HepG2 (cell line): ENCODE results near the gene MTCP1. TPM values are rescaled to one million over a fixed set of nuclear protein-coding genes. Genes with fewer than 3 reads are reported as not detected.

Experiments
- ATAC-seq: fragments of 200-7000 bp; cut with Tn5 transposase; 3 replicates; pipeline ENCODE4 v1.9.1; 2020; ENCODE audit warnings: mild to moderate bottlenecking, moderate library complexity
- BruUV-seq: library from RNA; stranded (reverse); fragments of 400-500 nt; replicated peaks from 2 replicates; lab custom pipeline; 2021; lab: Mats Ljungman, UMichigan
- CTCF ChIA-PET: fragments of 300-600 bp; formaldehyde crosslinking; extraction: SDS; loops from one replicate; lab custom pipeline; 2021; ENCODE audit warnings: low total read pairs, inconsistent platforms, low intra/inter-chr PET ratio; lab: Yijun Ruan, JAX
- POLR2A ChIA-PET: fragments of 350-600 bp; sonication (Branson Sonifier 250); formaldehyde crosslinking; loops from one replicate; lab custom pipeline; 2020; ENCODE audit warnings: antibody characterized with exemption, inconsistent platforms; lab: Yijun Ruan, JAX
- DNase-seq: peaks from one replicate; pipeline ENCODE4 v3.0.0-alpha.2; 2015; ENCODE audit warnings: low spot score
- FAIRE-seq: peaks from 3 replicates; lab custom pipeline; 2011; peaks lifted over from hg19 to GRCh38; lab: Jason Lieb, UNC
- H2AFZ ChIP-seq: one replicate; pipeline ENCODE4 v1.6.1; 2011; ENCODE audit warnings: low read length, inconsistent platforms
- H3K27ac ChIP-seq: fragments of 300-600 bp; 3 replicates; pipeline ENCODE4 v1.8.0; 2011; ENCODE audit warnings: mixed run types, mild to moderate bottlenecking, mixed read lengths, low read length, inconsistent platforms; ENCODE audit not compliant: insufficient read depth; ENCODE audit errors: extremely low read length
- H3K27me3 ChIP-seq, 2 experiments: fragments of 200-600 bp in 1 of 2; 2 replicates in 1 of 2; 3 replicates in 1 of 2; pipeline versions ENCODE4 v1.6.0 to v1.8.0; 2011; ENCODE audit warnings: low read length in 2 of 2, mild to moderate bottlenecking in 2 of 2, moderate library complexity in 2 of 2, inconsistent platforms in 1 of 2; ENCODE audit not compliant: insufficient read depth in 2 of 2, control insufficient read depth in 1 of 2
- H3K36me3 ChIP-seq, 2 experiments: fragments of 200-600 bp in 1 of 2; replicated peaks in 1 of 2; 2 replicates in 1 of 2; 3 replicates in 1 of 2; pipeline versions ENCODE4 v1.5.1 to v1.8.0; 2011; ENCODE audit warnings: low read length in 2 of 2, inconsistent platforms in 1 of 2; ENCODE audit not compliant: insufficient read depth in 2 of 2, control insufficient read depth in 1 of 2
- H3K4me1 ChIP-seq: 2 replicates; pipeline ENCODE4 v1.5.1; 2012; ENCODE audit warnings: low read length, inconsistent platforms; ENCODE audit not compliant: insufficient read depth
- H3K4me2 ChIP-seq: 2 replicates; pipeline ENCODE4 v1.6.0; 2011; ENCODE audit warnings: low read depth, low read length, inconsistent platforms
- H3K4me3 ChIP-seq, 3 experiments: fragments of 200-600 bp in 1 of 3; sonication (generic), shearing (Covaris generic) in 1 of 3; replicated peaks in 1 of 3; 2 replicates each; pipeline ENCODE4 v1.5.1; 2011 to 2016; ENCODE audit warnings: low read length in 3 of 3, inconsistent platforms in 2 of 3, low read depth in 2 of 3, mild to moderate bottlenecking in 2 of 3, control low read depth in 1 of 3, mixed read lengths in 1 of 3; ENCODE audit not compliant: insufficient read depth in 1 of 3
- H3K79me2 ChIP-seq: one replicate; pipeline ENCODE4 v1.6.1; 2011; ENCODE audit warnings: low read length, inconsistent platforms; ENCODE audit not compliant: insufficient read depth
- H3K9ac ChIP-seq: 2 replicates; pipeline ENCODE4 v1.6.0; 2011; ENCODE audit warnings: mild to moderate bottlenecking, low read depth, low read length, inconsistent platforms; ENCODE audit not compliant: insufficient read depth
- H3K9me3 ChIP-seq: 2 replicates; pipeline ENCODE4 v1.5.1; 2012; ENCODE audit warnings: mild to moderate bottlenecking, low read length
- H4K20me1 ChIP-seq: 2 replicates; pipeline ENCODE4 v1.6.0; 2011; ENCODE audit warnings: inconsistent platforms, mild to moderate bottlenecking, low read length, moderate library complexity; ENCODE audit not compliant: insufficient read depth
- ATRX ChIP-seq: sonication (generic); formaldehyde crosslinking; IDR thresholded peaks from 2 replicates; pipeline ENCODE4 v1.4.0; 2020; ENCODE audit warnings: missing genetic modification reagents, borderline replicate concordance
- CAMTA2 ChIP-seq: sonication (generic); formaldehyde crosslinking; IDR thresholded peaks from 2 replicates; pipeline ENCODE4 v1.4.0; 2020; ENCODE audit warnings: mild to moderate bottlenecking, missing genetic modification reagents, borderline replicate concordance
- HMG20B ChIP-seq: conservative IDR thresholded peaks from 2 replicates; pipeline ENCODE4 v1.6.1; 2016; ENCODE audit warnings: missing genetic modification reagents, missing compliant biosample characterization
- JUN ChIP-seq: sonication (generic); formaldehyde crosslinking; IDR thresholded peaks from 2 replicates; pipeline ENCODE4 v1.4.0; 2020; ENCODE audit warnings: mild to moderate bottlenecking, missing genetic modification reagents
- KAT7 ChIP-seq: IDR thresholded peaks from 2 replicates; pipeline ENCODE4 v1.6.1; 2018; ENCODE audit warnings: borderline replicate concordance, missing compliant biosample characterization
- NRL ChIP-seq: sonication (generic); formaldehyde crosslinking; IDR thresholded peaks from 2 replicates; pipeline ENCODE4 v1.5.0; 2020; ENCODE audit warnings: missing genetic modification reagents, mild to moderate bottlenecking, moderate library complexity, borderline replicate concordance
- ZFY ChIP-seq: sonication (generic); formaldehyde crosslinking; IDR thresholded peaks from 2 replicates; pipeline ENCODE4 v1.4.0; 2020; ENCODE audit warnings: missing genetic modification reagents
- ZMYM3 ChIP-seq: sonication (generic); formaldehyde crosslinking; IDR thresholded peaks from 2 replicates; pipeline ENCODE4 v1.5.1; 2020; ENCODE audit warnings: mild to moderate bottlenecking, missing genetic modification reagents
- ZNF383 ChIP-seq: sonication (generic); formaldehyde crosslinking; IDR thresholded peaks from 2 replicates; pipeline ENCODE4 v1.4.0; 2020; ENCODE audit warnings: missing genetic modification reagents, mild to moderate bottlenecking, borderline replicate concordance
- ZNF446 ChIP-seq: sonication (generic); formaldehyde crosslinking; IDR thresholded peaks from 2 replicates; pipeline ENCODE4 v1.5.0; 2020; ENCODE audit warnings: mild to moderate bottlenecking, missing genetic modification reagents
- ZNF781 ChIP-seq: sonication (generic); formaldehyde crosslinking; IDR thresholded peaks from 2 replicates; pipeline ENCODE4 v1.5.1; 2020; ENCODE audit warnings: borderline replicate concordance, mild to moderate bottlenecking, missing genetic modification reagents; ENCODE audit errors: not compliant biosample characterization
- ZNF788 ChIP-seq: sonication (generic); formaldehyde crosslinking; IDR thresholded peaks from 2 replicates; pipeline ENCODE4 v1.5.0; 2020; ENCODE audit warnings: mild to moderate bottlenecking, missing genetic modification reagents, borderline replicate concordance
- WGBS: methylation state at CpG from one replicate; pipeline ENCODE4 v1.1.6; 2017; ENCODE audit warnings: low lambda C conversion rate; 5-methylcytosine and 5-hydroxymethylcytosine counted together
- in situ Hi-C: cut with HindIII; loops from 2 replicates; pipeline ENCODE4 v1.10.0; 2017; ENCODE audit warnings: low pct_unique_long_range_greater_than_20kb; ENCODE audit not compliant: extremely low pct_ligation_motif_present
- intact Hi-C: fragments of 100-400 bp; cut with micrococcal nuclease; formaldehyde crosslinking; loops from one replicate; pipeline ENCODE4 v1.10.0; 2022; ENCODE audit not compliant: unreplicated experiment
- polyA plus RNA-seq, 8 experiments: library from polyadenylated mRNA; depleted of rRNA in 3 of 8; stranded (reverse) in 7 of 8; unstranded in 1 of 8; fragments of >200 nt; fragmentation: Illumina TruSeq in 4 of 8; extraction: Trizol in 4 of 8; gene quantifications; 2 replicates each; pipeline versions ENCODE4 v1.2.1 to v1.2.3, GENCODE V29; 2011 to 2016; ENCODE audit warnings: low read depth in 4 of 8, missing spikeins in 1 of 8, mixed read lengths in 1 of 8; ENCODE audit not compliant: insufficient read depth in 1 of 8
- total RNA-seq, 5 experiments: library from RNA; depleted of rRNA; stranded (reverse); fragments of >200 nt; fragmentation: Illumina TruSeq; extraction: Trizol; gene quantifications; 2 replicates each; pipeline ENCODE4 v1.2.3, GENCODE V29; 2016; ENCODE audit warnings: low read depth in 1 of 5
- TF ChIP-seq, protein P1 (sequence below): sonication (generic); formaldehyde crosslinking; IDR thresholded peaks from 2 replicates; pipeline ENCODE4 v1.5.0; 2020; ENCODE audit warnings: missing genetic modification reagents, mild to moderate bottlenecking, borderline replicate concordance
- TF ChIP-seq, protein P2 (sequence below): sonication (generic); formaldehyde crosslinking; IDR thresholded peaks from 2 replicates; pipeline ENCODE4 v1.5.1; 2020; ENCODE audit warnings: missing genetic modification reagents, mild to moderate bottlenecking, borderline replicate concordance
- TF ChIP-seq, protein P3 (sequence below): sonication (generic); formaldehyde crosslinking; IDR thresholded peaks from 2 replicates; pipeline ENCODE4 v1.5.0; 2020; ENCODE audit warnings: mild to moderate bottlenecking, missing genetic modification reagents, moderate library complexity
- TF ChIP-seq, protein P4 (sequence below): IDR thresholded peaks from 2 replicates; pipeline ENCODE4 v1.6.1; 2018; ENCODE audit warnings: missing genetic modification reagents, mild to moderate bottlenecking, missing compliant biosample characterization

The MTCP1 gene
- total and polyA plus RNA-seq, 2 of the 13 experiments (the other 11 are each of a cell fraction or from before 2014, with no cell fraction given) = 5.1 to 18.9 TPM

DNA sequence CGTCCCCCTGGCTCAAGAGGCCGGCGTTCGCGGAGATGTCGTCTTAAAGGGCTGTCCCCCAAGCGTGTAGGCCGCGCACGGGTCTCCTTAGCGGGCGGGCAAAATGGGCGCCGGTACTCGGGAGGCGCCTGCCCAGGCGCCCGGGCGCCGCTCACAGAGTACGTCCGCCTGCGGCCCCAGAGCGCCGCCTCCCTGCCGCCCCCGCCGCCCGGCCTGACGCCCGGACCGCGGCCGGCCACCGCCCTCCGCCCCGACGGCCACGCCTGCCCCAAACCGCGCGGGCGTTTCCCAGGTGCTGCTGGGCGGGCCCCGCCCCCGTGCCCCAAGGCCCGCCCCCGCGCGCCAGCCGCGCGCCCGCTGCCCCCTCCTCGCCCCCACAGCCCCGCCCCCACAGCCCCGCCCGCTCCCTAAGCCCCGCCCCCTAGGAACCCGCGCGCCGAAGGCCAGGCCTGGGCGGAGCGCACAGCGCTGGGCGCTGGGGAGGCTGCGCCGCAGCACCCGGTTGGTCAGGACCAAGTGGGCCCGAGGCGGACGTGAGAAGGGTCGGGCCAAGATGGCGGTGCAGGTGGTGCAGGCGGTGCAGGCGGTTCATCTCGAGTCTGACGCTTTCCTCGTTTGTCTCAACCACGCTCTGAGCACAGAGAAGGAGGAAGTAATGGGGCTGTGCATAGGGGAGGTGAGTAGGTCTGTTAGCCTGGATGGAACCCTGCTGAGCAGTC is at the start of gene MTCP1, which contains the start of the genes BRCC3 and CMC4 (continued):
- TF ChIP-seq ZNF446 (CRISPR knock-in tag) (no peak), JUN (no peak), HMG20B (CRISPR knock-in tag) (no peak), CAMTA2 (no peak), ZNF383 (CRISPR knock-in tag) (no peak), ZMYM3 (CRISPR knock-in tag) (no peak), ZFY (CRISPR knock-in tag) (peak; percentile 81), NRL (0 out of 2 replicates have a peak, but pooled peaks have one; percentile 31), ATRX (CRISPR knock-in tag) (no peak), KAT7 (CRISPR knock-in tag) (no peak), ZNF781 (CRISPR knock-in tag) (no peak)
- TF ChIP-seq, protein P1, sequence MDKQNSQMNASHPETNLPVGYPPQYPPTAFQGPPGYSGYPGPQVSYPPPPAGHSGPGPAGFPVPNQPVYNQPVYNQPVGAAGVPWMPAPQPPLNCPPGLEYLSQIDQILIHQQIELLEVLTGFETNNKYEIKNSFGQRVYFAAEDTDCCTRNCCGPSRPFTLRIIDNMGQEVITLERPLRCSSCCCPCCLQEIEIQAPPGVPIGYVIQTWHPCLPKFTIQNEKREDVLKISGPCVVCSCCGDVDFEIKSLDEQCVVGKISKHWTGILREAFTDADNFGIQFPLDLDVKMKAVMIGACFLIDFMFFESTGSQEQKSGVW (CRISPR knock-in tag) = no peak

DNA sequence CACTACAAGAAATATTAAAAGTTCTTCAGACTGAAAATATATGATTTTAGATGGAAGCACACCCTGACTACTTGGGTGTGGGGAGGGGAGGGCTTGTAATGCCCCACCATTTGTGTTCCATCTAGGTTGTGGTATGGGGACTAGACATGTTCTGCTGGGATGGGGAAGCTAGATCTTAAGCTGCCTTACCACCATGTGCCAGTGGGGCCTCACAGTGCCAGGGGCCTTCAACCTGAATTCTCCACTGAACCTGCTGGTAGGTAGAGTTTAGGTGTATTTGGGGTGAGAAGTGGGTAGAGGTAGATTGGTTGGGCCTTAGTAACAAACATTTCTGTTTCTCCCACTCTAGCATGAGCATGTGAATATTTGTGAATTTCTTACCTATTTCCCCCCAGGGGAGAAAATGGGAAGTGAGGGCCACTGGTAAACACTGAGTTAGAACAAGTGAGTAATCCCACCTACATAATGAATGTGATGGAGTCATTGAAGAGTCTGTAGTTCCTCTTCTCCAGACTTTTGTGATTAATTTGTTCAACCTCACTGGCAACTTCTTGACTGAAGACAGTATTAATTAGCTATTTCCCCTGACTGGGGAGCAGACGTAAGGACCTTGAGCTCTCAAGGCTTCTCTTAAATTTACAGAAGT is 44.4 kb upstream of the MTCP1 start:
- H3K4me3 ChIP-seq = no peak overlapping the region
- H3K9me3 ChIP-seq = no peaks in the 10 kb centered on the region
- no peaks in the 10 kb centered on the region for H3K27me3 ChIP-seq
- POLR2A ChIA-PET = no interaction called here
- no peak for FAIRE-seq
- no peaks in the 10 kb centered on the region for H4K20me1 ChIP-seq
- H3K4me2 ChIP-seq = no peak overlapping the region
- H3K36me3 ChIP-seq = peaks cover 1 to 3% of the 10 kb centered on the region in 2 experiments; a peak in 3 of 5 replicates
- H3K27ac ChIP-seq = no peak overlapping the region
- WGBS = 89% methylated on average over 1 of the region's 1 CpG
- CTCF ChIA-PET = no interaction called here
- no peaks in the 10 kb centered on the region for H3K79me2 ChIP-seq
- peaks cover 5% of the 10 kb centered on the region; the same call in 1 of the 2 replicates for H3K4me1 ChIP-seq
- no peak for DNase-seq
- ATAC-seq = no peak
- H3K9ac ChIP-seq = no peak overlapping the region
- in situ Hi-C loops (no loop called here), intact Hi-C loops (no loop called here)
- H2AFZ ChIP-seq = no peak overlapping the region
- no TSS peak for BruUV-seq
- TF ChIP-seq, protein P2, sequence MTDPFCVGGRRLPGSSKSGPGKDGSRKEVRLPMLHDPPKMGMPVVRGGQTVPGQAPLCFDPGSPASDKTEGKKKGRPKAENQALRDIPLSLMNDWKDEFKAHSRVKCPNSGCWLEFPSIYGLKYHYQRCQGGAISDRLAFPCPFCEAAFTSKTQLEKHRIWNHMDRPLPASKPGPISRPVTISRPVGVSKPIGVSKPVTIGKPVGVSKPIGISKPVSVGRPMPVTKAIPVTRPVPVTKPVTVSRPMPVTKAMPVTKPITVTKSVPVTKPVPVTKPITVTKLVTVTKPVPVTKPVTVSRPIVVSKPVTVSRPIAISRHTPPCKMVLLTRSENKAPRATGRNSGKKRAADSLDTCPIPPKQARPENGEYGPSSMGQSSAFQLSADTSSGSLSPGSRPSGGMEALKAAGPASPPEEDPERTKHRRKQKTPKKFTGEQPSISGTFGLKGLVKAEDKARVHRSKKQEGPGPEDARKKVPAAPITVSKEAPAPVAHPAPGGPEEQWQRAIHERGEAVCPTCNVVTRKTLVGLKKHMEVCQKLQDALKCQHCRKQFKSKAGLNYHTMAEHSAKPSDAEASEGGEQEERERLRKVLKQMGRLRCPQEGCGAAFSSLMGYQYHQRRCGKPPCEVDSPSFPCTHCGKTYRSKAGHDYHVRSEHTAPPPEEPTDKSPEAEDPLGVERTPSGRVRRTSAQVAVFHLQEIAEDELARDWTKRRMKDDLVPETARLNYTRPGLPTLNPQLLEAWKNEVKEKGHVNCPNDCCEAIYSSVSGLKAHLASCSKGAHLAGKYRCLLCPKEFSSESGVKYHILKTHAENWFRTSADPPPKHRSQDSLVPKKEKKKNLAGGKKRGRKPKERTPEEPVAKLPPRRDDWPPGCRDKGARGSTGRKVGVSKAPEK = no peak
- no peak for TF ChIP-seq ZNF788 (CRISPR knock-in tag)
- TF ChIP-seq, protein P3, sequence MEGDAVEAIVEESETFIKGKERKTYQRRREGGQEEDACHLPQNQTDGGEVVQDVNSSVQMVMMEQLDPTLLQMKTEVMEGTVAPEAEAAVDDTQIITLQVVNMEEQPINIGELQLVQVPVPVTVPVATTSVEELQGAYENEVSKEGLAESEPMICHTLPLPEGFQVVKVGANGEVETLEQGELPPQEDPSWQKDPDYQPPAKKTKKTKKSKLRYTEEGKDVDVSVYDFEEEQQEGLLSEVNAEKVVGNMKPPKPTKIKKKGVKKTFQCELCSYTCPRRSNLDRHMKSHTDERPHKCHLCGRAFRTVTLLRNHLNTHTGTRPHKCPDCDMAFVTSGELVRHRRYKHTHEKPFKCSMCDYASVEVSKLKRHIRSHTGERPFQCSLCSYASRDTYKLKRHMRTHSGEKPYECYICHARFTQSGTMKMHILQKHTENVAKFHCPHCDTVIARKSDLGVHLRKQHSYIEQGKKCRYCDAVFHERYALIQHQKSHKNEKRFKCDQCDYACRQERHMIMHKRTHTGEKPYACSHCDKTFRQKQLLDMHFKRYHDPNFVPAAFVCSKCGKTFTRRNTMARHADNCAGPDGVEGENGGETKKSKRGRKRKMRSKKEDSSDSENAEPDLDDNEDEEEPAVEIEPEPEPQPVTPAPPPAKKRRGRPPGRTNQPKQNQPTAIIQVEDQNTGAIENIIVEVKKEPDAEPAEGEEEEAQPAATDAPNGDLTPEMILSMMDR (CRISPR knock-in tag) = no peak
- TF ChIP-seq, protein P4, sequence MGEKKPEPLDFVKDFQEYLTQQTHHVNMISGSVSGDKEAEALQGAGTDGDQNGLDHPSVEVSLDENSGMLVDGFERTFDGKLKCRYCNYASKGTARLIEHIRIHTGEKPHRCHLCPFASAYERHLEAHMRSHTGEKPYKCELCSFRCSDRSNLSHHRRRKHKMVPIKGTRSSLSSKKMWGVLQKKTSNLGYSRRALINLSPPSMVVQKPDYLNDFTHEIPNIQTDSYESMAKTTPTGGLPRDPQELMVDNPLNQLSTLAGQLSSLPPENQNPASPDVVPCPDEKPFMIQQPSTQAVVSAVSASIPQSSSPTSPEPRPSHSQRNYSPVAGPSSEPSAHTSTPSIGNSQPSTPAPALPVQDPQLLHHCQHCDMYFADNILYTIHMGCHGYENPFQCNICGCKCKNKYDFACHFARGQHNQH (CRISPR knock-in tag) = no peak
